Measurements from ENCODE around the gene TMEM191C.

Gene TMEM191C

GRCh38 chr22:21443057-21443734 lies 24.0 kb upstream of the TMEM191C start:
- ChIA-PET POLR2A (no interaction called here), CTCF (no interaction called here)
- no peak overlapping the region for H3K4me3 ChIP-seq (ENCODE audit: low read depth, low read length)
- TF ChIP-seq CTCF (IDR thresholded peaks at IDR 0.05; ENCODE audit: insufficient read depth, low read length, missing control alignments), result no peak
- no peak for DNase-seq (ENCODE audit: low read depth, low spot score)

- no peak for TF ChIP-seq CTCF (IDR thresholded peaks at IDR 0.05; ENCODE audit: insufficient read depth, low read length, missing control alignments)
- DNase-seq (ENCODE audit: low read depth, low spot score), result no peak
- ChIA-PET POLR2A (no interaction called here), CTCF (no interaction called here)
- no peak overlapping the region for H3K4me3 ChIP-seq (ENCODE audit: low read depth, low read length)
These were observed 23.3 kb upstream of the TMEM191C start for GRCh38 chr22:21443735-21444421.

- H3K4me3 ChIP-seq (ENCODE audit: low read depth, low read length), result no peak overlapping the region
- DNase-seq (ENCODE audit: low read depth, low spot score), result no peak
- ChIA-PET POLR2A (no interaction called here), CTCF (no interaction called here)
- TF ChIP-seq CTCF (IDR thresholded peaks at IDR 0.05; ENCODE audit: insufficient read depth, low read length, missing control alignments), result no peak
These were observed 22.3 kb upstream of the TMEM191C start for GRCh38 chr22:21444701-21445436.

- POLR2A ChIA-PET, result no interaction called here
These were observed 21.6 kb upstream of the TMEM191C start for GRCh38 chr22:21445437-21446127.

GRCh38 chr22:21446128-21446826 lies 20.9 kb upstream of the TMEM191C start:
- DNase-seq (ENCODE audit: low read depth, low spot score), result no peak
- no peak for TF ChIP-seq CTCF (IDR thresholded peaks at IDR 0.05; ENCODE audit: insufficient read depth, low read length, missing control alignments)
- POLR2A ChIA-PET, result no interaction called here
- H3K4me3 ChIP-seq (ENCODE audit: low read depth, low read length), result no peak overlapping the region
- CTCF ChIA-PET, result no interaction called here

More at GRCh38 chr22:21445437-21446127, 21.6 kb upstream of the TMEM191C start:
- TF ChIP-seq CTCF (IDR thresholded peaks at IDR 0.05; ENCODE audit: insufficient read depth, low read length, missing control alignments), result no peak
- no peak for DNase-seq (ENCODE audit: low read depth, low spot score)
- CTCF ChIA-PET, result no interaction called here
- H3K4me3 ChIP-seq (ENCODE audit: low read depth, low read length), result no peak overlapping the region

All from AG04449 (cell line).